Glutamatergic neuron (in vitro differentiated cells): ENCODE results near the gene C20orf96. TPM values are rescaled to one million over a fixed set of nuclear protein-coding genes. Genes with fewer than 3 reads are reported as not detected.
A peak's percentile ranks its signal among the peaks of the same experiment; 100 is the strongest.

ENCODE experiments used
- DNase-seq: peaks from one replicate; pipeline ENCODE4 v3.0.0; 2022
- H3K27ac Mint-ChIP-seq: one replicate; pipeline ENCODE4 v1.8.0; 2020; ENCODE audit warnings: mild to moderate bottlenecking, mixed read lengths, inconsistent platforms; ENCODE audit not compliant: unreplicated experiment
- H3K27me3 Mint-ChIP-seq: one replicate; pipeline ENCODE4 v1.8.0; 2020; ENCODE audit warnings: mild to moderate bottlenecking, moderate library complexity, mixed read lengths, inconsistent platforms; ENCODE audit not compliant: unreplicated experiment
- H3K36me3 Mint-ChIP-seq: one replicate; pipeline ENCODE4 v1.8.0; 2020; ENCODE audit warnings: mild to moderate bottlenecking, mixed read lengths, inconsistent platforms; ENCODE audit not compliant: unreplicated experiment
- H3K4me1 Mint-ChIP-seq: one replicate; pipeline ENCODE4 v1.8.0; 2020; ENCODE audit warnings: mild to moderate bottlenecking, low read depth, mixed read lengths, inconsistent platforms; ENCODE audit not compliant: unreplicated experiment
- H3K4me3 Mint-ChIP-seq: one replicate; pipeline ENCODE4 v1.8.0; 2020; ENCODE audit warnings: mild to moderate bottlenecking, mixed read lengths, inconsistent platforms; ENCODE audit not compliant: unreplicated experiment
- H3K9me3 Mint-ChIP-seq: one replicate; pipeline ENCODE4 v1.8.0; 2020; ENCODE audit warnings: mild to moderate bottlenecking, moderate library complexity, mixed read lengths, inconsistent platforms; ENCODE audit not compliant: unreplicated experiment
- CTCF ChIP-seq: fragments of 200-600 bp; sonication (generic); IDR thresholded peaks from one replicate; pipeline ENCODE4 v1.5.0; 2021; ENCODE audit not compliant: partially characterized antibody, unreplicated experiment
- total RNA-seq: library from RNA; stranded (reverse); fragmentation: NEBNext Ultra II Directional; extraction: Animal tissue kit (Norgen Biotek cat#: 25700); gene quantifications from one replicate; pipeline ENCODE4 v1.2.1, GENCODE V29; 2021; ENCODE audit not compliant: unreplicated experiment

C20orf96 gene
- total RNA-seq, 1 donor from 2014 or later: 61.1 TPM

DNA sequence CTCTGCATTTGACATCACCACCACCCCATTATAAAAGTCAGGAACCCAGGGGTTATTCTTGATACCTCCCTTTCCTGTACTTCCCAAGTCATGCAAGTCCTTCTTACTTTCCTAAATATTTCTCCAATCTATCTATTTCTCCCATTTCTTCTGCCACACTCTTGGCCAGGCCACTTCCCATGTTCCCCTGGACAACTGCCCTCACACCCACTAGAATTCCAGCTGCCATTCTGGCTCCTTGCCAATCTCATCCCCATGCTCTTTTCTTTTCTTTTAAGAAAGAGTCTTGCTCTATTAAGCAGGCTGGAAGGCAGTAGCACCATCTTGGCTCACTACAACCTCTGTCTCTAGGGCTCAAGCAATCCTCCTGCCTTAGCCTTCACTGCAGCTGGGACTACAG lies 17.8 kb downstream of the C20orf96 start:
- Mint-ChIP-seq H3K27me3 (peaks cover 7% of the 10 kb centered on the region), H3K36me3 (peaks cover 8% of the 10 kb centered on the region), H3K27ac (no peak overlapping the region), H3K9me3 (peaks cover 5% of the 10 kb centered on the region), H3K4me3 (no peak overlapping the region), H3K4me1 (no peaks in the 10 kb centered on the region)
- TF ChIP-seq CTCF: no peak
- no peak for DNase-seq

DNA sequence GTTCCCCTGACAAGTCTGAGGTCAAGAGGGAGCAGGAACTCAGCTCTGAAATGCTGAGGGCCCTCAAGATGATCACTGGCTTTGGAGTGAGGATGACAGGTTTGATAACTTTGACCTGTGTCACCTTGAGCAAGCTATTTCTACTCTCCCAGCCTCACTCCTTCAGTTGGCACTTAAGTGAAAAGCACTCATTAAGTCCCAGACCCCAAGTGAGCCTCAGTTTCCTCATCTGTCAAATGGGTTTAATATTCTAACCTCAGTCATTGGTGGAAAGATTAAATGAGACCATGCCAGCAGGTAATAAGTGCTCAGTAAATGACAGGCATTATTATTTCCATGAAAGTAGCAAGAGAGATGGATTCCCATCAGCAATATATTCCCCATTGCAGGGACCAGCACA lies 19.0 kb downstream of the C20orf96 start:
- Mint-ChIP-seq H3K9me3 (peaks cover 7% of the 10 kb centered on the region), H3K36me3 (peaks cover 8% of the 10 kb centered on the region), H3K27ac (no peak overlapping the region), H3K4me3 (no peak overlapping the region), H3K27me3 (peaks cover 7% of the 10 kb centered on the region), H3K4me1 (no peaks in the 10 kb centered on the region)
- TF ChIP-seq CTCF: no peak
- DNase-seq: no peak

- Mint-ChIP-seq H3K4me3 (no peak overlapping the region), H3K27ac (no peak overlapping the region), H3K27me3 (peaks cover 7% of the 10 kb centered on the region), H3K36me3 (peaks cover 4% of the 10 kb centered on the region), H3K9me3 (peaks cover 8% of the 10 kb centered on the region), H3K4me1 (no peaks in the 10 kb centered on the region)
- no peak for TF ChIP-seq CTCF
- DNase-seq: no peak
These were observed 19.5 kb downstream of the C20orf96 start for GRCh38 chr20:271069-271468.

DNA sequence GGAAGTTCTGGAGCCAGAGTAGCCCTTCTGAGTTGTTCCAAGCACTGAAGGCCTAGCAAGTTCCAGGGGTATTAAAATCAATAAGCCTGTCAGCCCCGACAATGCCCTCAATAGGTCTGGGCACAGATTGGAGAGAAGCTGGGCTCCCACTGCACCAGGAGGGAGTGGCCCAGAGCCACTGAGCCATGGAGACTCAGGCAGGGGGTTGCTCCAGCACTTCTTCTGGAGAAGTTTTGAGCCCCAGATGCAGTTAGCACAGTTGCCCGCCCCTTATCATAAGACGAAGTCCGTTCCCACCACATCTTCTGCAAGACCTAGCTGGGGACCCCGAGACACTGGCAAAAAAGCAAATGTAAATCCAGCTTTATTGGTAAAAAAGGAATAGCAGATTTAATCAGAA lies 20.0 kb downstream of the C20orf96 start:
- no peak for TF ChIP-seq CTCF
- no peak for DNase-seq
- H3K27me3 Mint-ChIP-seq: peaks cover 7% of the 10 kb centered on the region
- H3K4me1 Mint-ChIP-seq: no peaks in the 10 kb centered on the region
- no peak overlapping the region for H3K4me3 Mint-ChIP-seq
- H3K36me3 Mint-ChIP-seq: no peaks in the 10 kb centered on the region
- peaks cover 8% of the 10 kb centered on the region for H3K9me3 Mint-ChIP-seq
- H3K27ac Mint-ChIP-seq: no peak overlapping the region

DNA sequence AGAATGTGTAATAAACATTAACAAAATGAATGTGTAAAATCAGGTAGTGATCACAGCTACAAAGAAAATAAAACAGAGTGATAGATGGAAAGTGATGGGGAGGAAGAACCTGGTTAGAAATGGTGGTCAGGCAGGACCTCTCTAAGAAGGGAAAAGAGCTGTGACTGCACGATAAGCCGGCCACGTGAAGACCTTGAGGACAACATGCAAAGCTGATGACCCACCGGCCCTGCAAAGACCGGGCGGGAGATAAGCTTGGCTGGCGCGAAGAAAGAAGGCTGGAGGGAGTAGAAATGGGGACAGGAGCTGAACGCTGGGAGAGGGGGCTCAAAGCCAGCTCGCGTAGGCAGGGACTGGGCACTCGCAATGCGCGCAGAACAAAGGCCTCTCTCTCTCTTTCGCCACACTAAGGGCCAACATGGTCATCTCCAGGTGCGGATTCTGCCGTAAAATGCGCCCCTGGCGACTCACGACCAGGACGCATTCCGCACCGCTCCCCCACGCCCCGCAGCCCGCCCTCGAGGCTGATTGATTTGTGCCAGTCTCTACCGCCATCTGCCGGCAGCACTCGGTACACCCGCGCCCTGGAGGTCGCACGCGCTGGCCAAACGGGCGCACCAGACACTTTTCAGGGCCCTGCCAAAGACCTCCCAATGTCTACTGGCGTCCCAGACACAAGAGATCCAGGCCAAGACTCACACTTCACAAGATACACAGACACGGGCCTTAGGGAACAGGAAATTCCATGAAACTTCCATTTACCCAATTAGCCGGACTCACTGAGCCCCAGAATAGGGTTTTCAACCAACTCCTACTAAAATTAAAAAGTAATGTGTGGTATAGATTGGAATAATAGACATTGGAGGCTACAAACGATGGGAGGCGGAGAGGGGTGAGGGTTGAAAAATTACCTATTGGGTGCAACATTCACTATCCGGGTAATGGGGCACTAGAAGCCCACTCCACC lies 23.7 kb downstream of the C20orf96 start:
- Mint-ChIP-seq H3K4me1 (no peaks in the 10 kb centered on the region), H3K36me3 (no peaks in the 10 kb centered on the region), H3K9me3 (peaks cover 8% of the 10 kb centered on the region), H3K4me3 (peak overlapping the region; percentile 81), H3K27ac (peak overlapping the region; percentile 62), H3K27me3 (peaks cover 2% of the 10 kb centered on the region)
- peak; percentile 96 for TF ChIP-seq CTCF
- DNase-seq: peak; percentile 96
